Fibroblast of lung (primary cell): ENCODE measurements around the gene USP12.

ENCODE experiments used
- CTCF ChIP-seq, 2 donors: IDR thresholded peaks in 1 of 2; conservative IDR thresholded peaks in 1 of 2; 1 replicate in 1 of 2; 2 replicates in 1 of 2; pipeline ENCODE4 v1.5.1; 2011 to 2012; ENCODE audit warnings: low read length in 2 of 2, control low read depth in 1 of 2, inconsistent platforms in 1 of 2, low read depth in 1 of 2, mild to moderate bottlenecking in 1 of 2
- EZH2 ChIP-seq: IDR thresholded peaks from 2 replicates; pipeline ENCODE4 v1.5.1; 2012; ENCODE audit warnings: low read length, control low read depth, mild to moderate bottlenecking; ENCODE audit errors: missing control alignments

- no peak for TF ChIP-seq CTCF (conservative IDR thresholded peaks at IDR 0.05 in 1 of 2, IDR thresholded peaks at IDR 0.05 in 1 of 2; ENCODE audit: low read depth in 1 of 2, low read length in 2 of 2)
- TF ChIP-seq EZH2 = no peak
Measured at GRCh38 chr13:27183561-27184147, 12.0 kb upstream of the USP12 start.
